Suprapubic skin (tissue), 3 donors: ENCODE measurements around the gene FAM3A.
"Not testable (repeated sequence)": the region's sequence is repeated elsewhere in the genome, so short reads cannot be mapped to it uniquely, and the experiment has no call there.

Experiments
- POLR2AphosphoS5 ChIP-seq, 3 donors: sonication (generic); formaldehyde crosslinking; IDR thresholded peaks; one replicate each; pipeline ENCODE4 v1.6.1; 2017; ENCODE audit warnings: antibody characterized with exemption in 3 of 3
- TF ChIP-seq, protein P1 (sequence below), 2 donors: fragments of 200-600 bp in 1 of 2; fragments of 450-650 bp in 1 of 2; sonication (generic) in 1 of 2; IDR thresholded peaks; one replicate each; pipeline ENCODE4 v1.5.1; 2016 to 2019; ENCODE audit warnings: antibody characterized with exemption in 2 of 2, mild to moderate bottlenecking in 1 of 2, moderate library complexity in 1 of 2

DNA sequence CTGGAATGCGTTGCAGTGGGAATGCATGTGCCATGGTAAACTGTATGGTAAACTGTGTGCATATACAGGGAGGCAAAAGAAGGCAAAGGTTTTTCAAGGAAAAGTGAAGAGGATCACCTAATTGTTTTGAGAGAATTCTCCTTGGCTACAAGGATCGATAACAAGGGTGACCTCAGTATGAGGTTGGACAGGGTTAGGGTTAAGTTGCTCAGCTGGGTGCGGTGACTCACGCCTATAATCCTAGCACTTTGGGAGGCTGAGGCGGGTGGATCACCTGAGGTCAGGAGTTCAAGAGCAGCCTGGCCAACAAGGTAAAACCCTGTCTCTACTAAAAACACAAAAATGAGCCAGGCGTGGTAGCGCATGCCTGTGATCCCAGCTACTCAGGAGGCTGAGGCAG lies 14.6 kb downstream of the FAM3A start:
- TF ChIP-seq, protein P1, sequence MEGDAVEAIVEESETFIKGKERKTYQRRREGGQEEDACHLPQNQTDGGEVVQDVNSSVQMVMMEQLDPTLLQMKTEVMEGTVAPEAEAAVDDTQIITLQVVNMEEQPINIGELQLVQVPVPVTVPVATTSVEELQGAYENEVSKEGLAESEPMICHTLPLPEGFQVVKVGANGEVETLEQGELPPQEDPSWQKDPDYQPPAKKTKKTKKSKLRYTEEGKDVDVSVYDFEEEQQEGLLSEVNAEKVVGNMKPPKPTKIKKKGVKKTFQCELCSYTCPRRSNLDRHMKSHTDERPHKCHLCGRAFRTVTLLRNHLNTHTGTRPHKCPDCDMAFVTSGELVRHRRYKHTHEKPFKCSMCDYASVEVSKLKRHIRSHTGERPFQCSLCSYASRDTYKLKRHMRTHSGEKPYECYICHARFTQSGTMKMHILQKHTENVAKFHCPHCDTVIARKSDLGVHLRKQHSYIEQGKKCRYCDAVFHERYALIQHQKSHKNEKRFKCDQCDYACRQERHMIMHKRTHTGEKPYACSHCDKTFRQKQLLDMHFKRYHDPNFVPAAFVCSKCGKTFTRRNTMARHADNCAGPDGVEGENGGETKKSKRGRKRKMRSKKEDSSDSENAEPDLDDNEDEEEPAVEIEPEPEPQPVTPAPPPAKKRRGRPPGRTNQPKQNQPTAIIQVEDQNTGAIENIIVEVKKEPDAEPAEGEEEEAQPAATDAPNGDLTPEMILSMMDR (IDR thresholded peaks at IDR 0.05) = not testable (repeated sequence)
- not testable (repeated sequence) for TF ChIP-seq POLR2AphosphoS5 (IDR thresholded peaks at IDR 0.05)
